ENCODE data around the gene HSPA12B. TPM values are rescaled to one million over a fixed set of nuclear protein-coding genes. Genes with fewer than 3 reads are reported as not detected.

HSPA12B gene
- polyA plus RNA-seq, 3 donors, result 12.8 to 13.1 (median 13.0) TPM

GRCh38 chr20:3704087-3704486, 28.4 kb upstream of the HSPA12B start:
- no peak for DNase-seq (ENCODE audit: low read depth in 3 of 3, low spot score in 2 of 3)

GRCh38 chr20:3705491-3705969, 27.0 kb upstream of the HSPA12B start:
- no peak for DNase-seq (ENCODE audit: low read depth in 3 of 3, low spot score in 2 of 3)

- no peak for DNase-seq (ENCODE audit: low read depth in 3 of 3, low spot score in 2 of 3)
Observed at GRCh38 chr20:3705970-3706739, 26.3 kb upstream of the HSPA12B start.

- no peak for DNase-seq (ENCODE audit: low read depth in 3 of 3, low spot score in 2 of 3)
Observed at GRCh38 chr20:3706774-3707507, 25.5 kb upstream of the HSPA12B start.

- no peak for DNase-seq (ENCODE audit: low read depth in 3 of 3, low spot score in 2 of 3)
Observed at GRCh38 chr20:3707508-3707899, 25.0 kb upstream of the HSPA12B start.

GRCh38 chr20:3710011-3710466, 22.4 kb upstream of the HSPA12B start:
- no peak for DNase-seq (ENCODE audit: low read depth in 3 of 3, low spot score in 2 of 3)

GRCh38 chr20:3710703-3711483, 21.6 kb upstream of the HSPA12B start:
- DNase-seq (ENCODE audit: low read depth in 3 of 3, low spot score in 2 of 3), result no peak

GRCh38 chr20:3711484-3711941, 21.0 kb upstream of the HSPA12B start:
- no peak for DNase-seq (ENCODE audit: low read depth in 3 of 3, low spot score in 2 of 3)

- no peak for DNase-seq (ENCODE audit: low read depth in 3 of 3, low spot score in 2 of 3)
Observed at GRCh38 chr20:3712279-3712873, 20.1 kb upstream of the HSPA12B start, which contains the start of gene SIGLEC1. TSS of gene SIGLEC1 (minus strand) at chr20:3712600. CDS start at chr20:3707128, 5,472 bp downstream.

GRCh38 chr20:3714092-3714491, 18.4 kb upstream of the HSPA12B start:
- DNase-seq (ENCODE audit: low read depth in 3 of 3, low spot score in 2 of 3), result no peak

GRCh38 chr20:3716195-3716834, 16.2 kb upstream of the HSPA12B start:
- DNase-seq (ENCODE audit: low read depth in 3 of 3, low spot score in 2 of 3), result peak in 1 of 3 donors; percentile 34

GRCh38 chr20:3719046-3719445, 13.4 kb upstream of the HSPA12B start:
- DNase-seq (ENCODE audit: low read depth in 3 of 3, low spot score in 2 of 3), result no peak

- no peak for DNase-seq (ENCODE audit: low read depth in 3 of 3, low spot score in 2 of 3)
Observed at GRCh38 chr20:3720068-3720467, 12.4 kb upstream of the HSPA12B start.

GRCh38 chr20:3720626-3721025, 11.9 kb upstream of the HSPA12B start:
- DNase-seq (ENCODE audit: low read depth in 3 of 3, low spot score in 2 of 3), result no peak

GRCh38 chr20:3721912-3722311, 10.6 kb upstream of the HSPA12B start:
- DNase-seq (ENCODE audit: low read depth in 3 of 3, low spot score in 2 of 3), result no peak

- DNase-seq (ENCODE audit: low read depth in 3 of 3, low spot score in 2 of 3), result no peak
Observed at GRCh38 chr20:3723284-3723683, 9.2 kb upstream of the HSPA12B start.

GRCh38 chr20:3724356-3724755, 8.1 kb upstream of the HSPA12B start:
- no peak for DNase-seq (ENCODE audit: low read depth in 3 of 3, low spot score in 2 of 3)

GRCh38 chr20:3727401-3728021, 5.0 kb upstream of the HSPA12B start:
- no peak for DNase-seq (ENCODE audit: low read depth in 3 of 3, low spot score in 2 of 3)

GRCh38 chr20:3728354-3728753, 4.1 kb upstream of the HSPA12B start:
- no peak for DNase-seq (ENCODE audit: low read depth in 3 of 3, low spot score in 2 of 3)

GRCh38 chr20:3728876-3729275, 3.6 kb upstream of the HSPA12B start:
- DNase-seq (ENCODE audit: low read depth in 3 of 3, low spot score in 2 of 3), result no peak
